MM.1S (cell line): ENCODE data around the gene FICD.

ENCODE experiments used
- DNase-seq: peaks from one replicate; pipeline ENCODE4 v3.0.0-alpha.2; 2015
- H2AFZ ChIP-seq: fragments of 300-600 bp; sonication (generic); 2 replicates; pipeline ENCODE4 v1.6.0; 2016; ENCODE audit warnings: antibody characterized with exemption, low read length
- H3F3A ChIP-seq: fragments of 300-600 bp; sonication (generic); 2 replicates; pipeline ENCODE4 v1.6.1; 2016; ENCODE audit warnings: mild to moderate bottlenecking, antibody characterized with exemption, low read length, moderate library complexity, mixed read lengths; ENCODE audit not compliant: insufficient read depth
- H3K27ac ChIP-seq: fragments of 300-600 bp; sonication (generic); 2 replicates; pipeline ENCODE4 v1.5.1; 2016; ENCODE audit warnings: mild to moderate bottlenecking, low read length
- H3K27me3 ChIP-seq: fragments of 300-600 bp; sonication (generic); replicated peaks from 2 replicates; pipeline ENCODE4 v1.6.0; 2016; ENCODE audit warnings: low read length; ENCODE audit not compliant: insufficient read depth
- H3K36me3 ChIP-seq: fragments of 300-600 bp; sonication (generic); replicated peaks from 2 replicates; pipeline ENCODE4 v1.6.1; 2016; ENCODE audit warnings: mild to moderate bottlenecking, low read length, mixed read lengths; ENCODE audit not compliant: insufficient read depth
- H3K4me1 ChIP-seq: fragments of 300-600 bp; sonication (generic); 2 replicates; pipeline ENCODE4 v1.6.1; 2016; ENCODE audit warnings: low read length, mixed read lengths
- H3K4me2 ChIP-seq: fragments of 300-600 bp; sonication (generic); 2 replicates; pipeline ENCODE4 v1.6.0; 2016; ENCODE audit warnings: low read depth, low read length
- H3K4me3 ChIP-seq: fragments of 300-600 bp; sonication (generic); 2 replicates; pipeline ENCODE4 v1.5.1; 2016; ENCODE audit warnings: low read length, mixed read lengths
- H3K79me2 ChIP-seq: fragments of 300-600 bp; sonication (generic); 2 replicates; pipeline ENCODE4 v1.6.1; 2016; ENCODE audit warnings: mixed run types, low read length, mixed read lengths
- H3K9ac ChIP-seq: fragments of 300-600 bp; sonication (generic); 2 replicates; pipeline ENCODE4 v1.6.1; 2016; ENCODE audit warnings: low read length, mixed read lengths
- H3K9me2 ChIP-seq: fragments of 300-600 bp; sonication (generic); replicated peaks from 2 replicates; pipeline ENCODE4 v1.6.1; 2016; ENCODE audit warnings: mild to moderate bottlenecking, low read length, mixed read lengths; ENCODE audit not compliant: insufficient read depth
- H3K9me3 ChIP-seq: fragments of 300-600 bp; sonication (generic); replicated peaks from 2 replicates; pipeline ENCODE4 v1.6.1; 2016; ENCODE audit warnings: mild to moderate bottlenecking, low read length, mixed read lengths; ENCODE audit not compliant: insufficient read depth
- H4K20me1 ChIP-seq: fragments of 300-600 bp; sonication (generic); 2 replicates; pipeline ENCODE4 v1.6.1; 2016; ENCODE audit warnings: mild to moderate bottlenecking, low read length, moderate library complexity, mixed read lengths; ENCODE audit not compliant: insufficient read depth
- EZH2 ChIP-seq: fragments of 300-600 bp; sonication (generic); optimal IDR thresholded peaks from 2 replicates; pipeline ENCODE3; 2017; ENCODE audit warnings: low read depth, mild to moderate bottlenecking, antibody characterized with exemption, low read length, mixed read lengths
- EZH2phosphoT487 ChIP-seq: fragments of 300-600 bp; sonication (generic); IDR thresholded peaks from 2 replicates; pipeline ENCODE4 v1.6.1; 2018; ENCODE audit warnings: antibody characterized with exemption, low read length
- TF ChIP-seq, protein P1 (sequence below): fragments of 300-600 bp; sonication (generic); IDR thresholded peaks from 2 replicates; pipeline ENCODE4 v1.5.1; 2016; ENCODE audit warnings: antibody characterized with exemption, low read length, mixed read lengths

The FICD gene

DNA sequence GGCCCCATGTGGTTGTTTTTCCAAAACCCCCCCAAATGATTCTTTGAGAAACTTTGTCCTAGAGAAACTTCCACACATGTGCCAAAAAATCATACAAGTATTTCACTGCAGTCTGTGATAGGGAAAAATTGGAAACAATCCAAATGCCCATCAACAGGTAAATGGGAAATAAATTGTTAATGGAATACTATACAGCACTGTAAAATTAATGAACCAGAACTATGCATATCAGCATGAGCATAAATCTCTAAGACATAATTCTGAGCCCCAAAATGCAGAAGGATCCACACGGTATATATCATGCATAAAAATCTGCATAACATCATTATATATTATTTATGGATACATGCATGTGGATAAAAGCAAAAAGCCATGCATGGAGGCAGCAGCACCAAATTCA, 5.3 kb upstream of the FICD start:
- H3K79me2 ChIP-seq, result no peaks in the 10 kb centered on the region
- H3K9me3 ChIP-seq, result no peaks in the 10 kb centered on the region
- no peaks in the 10 kb centered on the region for H3F3A ChIP-seq
- TF ChIP-seq EZH2 (no peak), EZH2phosphoT487 (no peak)
- TF ChIP-seq, protein P1, sequence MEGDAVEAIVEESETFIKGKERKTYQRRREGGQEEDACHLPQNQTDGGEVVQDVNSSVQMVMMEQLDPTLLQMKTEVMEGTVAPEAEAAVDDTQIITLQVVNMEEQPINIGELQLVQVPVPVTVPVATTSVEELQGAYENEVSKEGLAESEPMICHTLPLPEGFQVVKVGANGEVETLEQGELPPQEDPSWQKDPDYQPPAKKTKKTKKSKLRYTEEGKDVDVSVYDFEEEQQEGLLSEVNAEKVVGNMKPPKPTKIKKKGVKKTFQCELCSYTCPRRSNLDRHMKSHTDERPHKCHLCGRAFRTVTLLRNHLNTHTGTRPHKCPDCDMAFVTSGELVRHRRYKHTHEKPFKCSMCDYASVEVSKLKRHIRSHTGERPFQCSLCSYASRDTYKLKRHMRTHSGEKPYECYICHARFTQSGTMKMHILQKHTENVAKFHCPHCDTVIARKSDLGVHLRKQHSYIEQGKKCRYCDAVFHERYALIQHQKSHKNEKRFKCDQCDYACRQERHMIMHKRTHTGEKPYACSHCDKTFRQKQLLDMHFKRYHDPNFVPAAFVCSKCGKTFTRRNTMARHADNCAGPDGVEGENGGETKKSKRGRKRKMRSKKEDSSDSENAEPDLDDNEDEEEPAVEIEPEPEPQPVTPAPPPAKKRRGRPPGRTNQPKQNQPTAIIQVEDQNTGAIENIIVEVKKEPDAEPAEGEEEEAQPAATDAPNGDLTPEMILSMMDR, result no peak
- H2AFZ ChIP-seq, result no peak overlapping the region
- H3K4me3 ChIP-seq, result no peak overlapping the region
- H3K4me1 ChIP-seq, result no peaks in the 10 kb centered on the region
- DNase-seq, result no peak
- H3K9ac ChIP-seq, result no peak overlapping the region
- H3K36me3 ChIP-seq, result no peaks in the 10 kb centered on the region
- no peaks in the 10 kb centered on the region for H3K27me3 ChIP-seq
- H3K27ac ChIP-seq, result no peak overlapping the region
- no peaks in the 10 kb centered on the region for H3K9me2 ChIP-seq
- no peaks in the 10 kb centered on the region for H4K20me1 ChIP-seq
- no peak overlapping the region for H3K4me2 ChIP-seq

DNA sequence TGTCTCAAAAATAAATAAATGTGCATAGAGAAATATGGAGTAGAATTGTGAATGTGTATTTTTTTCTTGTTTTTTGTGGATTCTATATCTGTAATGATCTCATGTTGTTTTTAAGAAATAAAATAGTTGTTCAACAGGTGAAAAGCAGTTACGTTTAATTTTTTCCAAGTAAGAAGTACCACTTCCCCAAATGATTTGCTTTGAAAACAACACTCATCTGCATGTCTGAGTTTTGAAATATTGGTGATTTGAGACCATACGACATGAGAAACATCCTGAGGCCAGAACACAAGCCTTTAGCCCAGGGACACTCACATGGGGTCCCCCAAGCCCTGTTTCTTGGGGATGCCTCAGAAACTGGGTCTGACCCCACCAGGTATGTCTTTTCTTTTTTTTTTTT, 4.2 kb upstream of the FICD start:
- Histone ChIP-seq H2AFZ (no peak overlapping the region), H3F3A (no peaks in the 10 kb centered on the region), H3K27me3 (no peaks in the 10 kb centered on the region), H3K9me2 (no peaks in the 10 kb centered on the region), H3K27ac (no peak overlapping the region), H3K4me1 (0 out of 2 replicates have a peak, but pooled peaks cover under 1% of the 10 kb centered on the region), H3K9ac (no peak overlapping the region), H3K4me3 (no peak overlapping the region), H3K9me3 (no peaks in the 10 kb centered on the region), H3K36me3 (no peaks in the 10 kb centered on the region), H3K79me2 (peaks cover 7% of the 10 kb centered on the region), H3K4me2 (no peak overlapping the region), H4K20me1 (no peaks in the 10 kb centered on the region)
- TF ChIP-seq, protein P1, result no peak
- TF ChIP-seq EZH2, result no peak
- TF ChIP-seq EZH2phosphoT487, result no peak
- no peak for DNase-seq

DNA sequence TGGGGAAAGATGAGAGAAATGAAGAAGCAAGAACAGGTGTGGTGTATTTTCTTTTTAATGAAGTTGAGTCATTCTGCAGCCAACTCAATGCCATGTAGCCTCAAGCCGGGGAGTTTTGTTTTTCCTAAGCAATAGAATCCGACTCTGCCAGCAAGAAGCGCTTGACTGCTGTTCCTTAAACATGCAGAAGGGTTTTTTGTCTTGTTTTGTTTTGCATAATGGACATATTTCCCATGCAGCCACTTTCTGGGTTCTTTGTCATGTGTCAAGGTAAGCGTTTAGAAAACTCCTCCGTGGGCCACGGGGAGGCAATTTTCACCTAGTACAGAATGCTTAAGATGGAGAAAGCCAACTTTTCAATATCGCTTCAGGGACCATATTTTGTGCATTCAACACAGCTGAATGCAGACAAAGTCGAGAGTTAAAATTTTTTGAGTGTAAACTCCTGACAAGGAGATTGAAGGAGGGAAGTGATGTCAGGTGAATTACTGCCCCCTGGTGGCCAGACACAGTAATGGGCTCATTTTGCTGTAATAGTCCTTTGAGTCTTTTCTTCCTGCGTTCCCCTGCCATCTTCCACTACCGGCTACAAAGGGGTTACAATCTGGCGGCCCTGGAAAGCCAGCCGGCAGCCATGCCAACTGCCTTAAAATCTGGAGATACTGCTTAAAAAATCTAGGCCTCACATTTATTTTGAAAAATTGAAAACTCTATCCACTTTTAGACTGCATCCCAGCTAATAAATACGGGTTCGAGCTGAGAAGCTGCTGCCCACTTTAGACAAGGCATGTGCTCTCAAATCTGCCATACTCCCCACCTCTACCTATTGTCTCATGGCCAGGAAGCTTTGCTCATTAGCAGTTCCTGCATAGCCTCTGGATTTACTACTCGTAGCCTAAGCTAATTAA, 3.2 kb upstream of the FICD start:
- Histone ChIP-seq H3K4me3 (peak overlapping the region; percentile 52), H3F3A (no peaks in the 10 kb centered on the region), H3K9me3 (no peaks in the 10 kb centered on the region), H4K20me1 (no peaks in the 10 kb centered on the region), H3K4me1 (0 out of 2 replicates have a peak, but pooled peaks cover 6% of the 10 kb centered on the region), H3K27me3 (no peaks in the 10 kb centered on the region), H2AFZ (peak overlapping the region; percentile 77), H3K79me2 (peaks cover 17% of the 10 kb centered on the region), H3K9ac (peak overlapping the region; percentile 6; the same call in 1 of the 2 replicates), H3K36me3 (no peaks in the 10 kb centered on the region), H3K27ac (no peak overlapping the region), H3K4me2 (peak overlapping the region; percentile 85), H3K9me2 (no peaks in the 10 kb centered on the region)
- peak; percentile 72 for DNase-seq
- no peak for TF ChIP-seq EZH2phosphoT487
- TF ChIP-seq, protein P1, result peak; percentile 91
